Aorta (tissue), 5 donors: Measurements from ENCODE around the gene IFI27. TPM values are rescaled to one million over a fixed set of nuclear protein-coding genes. Genes with fewer than 3 reads are reported as not detected.

ENCODE experiments used
- ATAC-seq: fragments of 200-7000 bp; cut with Tn5 transposase; one replicate; pipeline ENCODE4 v1.9.1; 2022; ENCODE audit warnings: moderate library complexity; ENCODE audit not compliant: low FRiP score
- DNase-seq, 2 donors: peaks; one replicate each; pipeline ENCODE4 v3.0.0-alpha.2; 2020
- H3K27ac ChIP-seq, 2 donors: one replicate each; pipeline ENCODE4 v1.5.1; 2013; ENCODE audit warnings: low read length in 2 of 2, mild to moderate bottlenecking in 2 of 2, moderate library complexity in 2 of 2, control low read depth in 1 of 2, inconsistent platforms in 1 of 2, low read depth in 1 of 2
- H3K27me3 ChIP-seq, 2 donors: one replicate each; pipeline ENCODE4 v1.6.1; 2013; ENCODE audit warnings: control low read depth in 1 of 2, low read length in 1 of 2, mild to moderate bottlenecking in 1 of 2, moderate library complexity in 1 of 2; ENCODE audit not compliant: insufficient read depth in 2 of 2, control insufficient read depth in 1 of 2
- H3K36me3 ChIP-seq, 2 donors: one replicate each; pipeline ENCODE4 v1.6.1; 2013; ENCODE audit warnings: control low read depth in 1 of 2, low read length in 1 of 2, mild to moderate bottlenecking in 1 of 2; ENCODE audit not compliant: insufficient read depth in 2 of 2, control insufficient read depth in 1 of 2
- H3K4me1 ChIP-seq, 2 donors: one replicate each; pipeline ENCODE4 v1.6.1; 2013; ENCODE audit warnings: low read length in 2 of 2, control low read depth in 1 of 2, mild to moderate bottlenecking in 1 of 2, moderate library complexity in 1 of 2; ENCODE audit not compliant: insufficient read depth in 2 of 2, control insufficient read depth in 1 of 2
- H3K4me3 ChIP-seq, 2 donors: one replicate each; pipeline ENCODE4 v1.5.1; 2013; ENCODE audit warnings: low read length in 2 of 2, control low read depth in 1 of 2, mild to moderate bottlenecking in 1 of 2
- H3K9me3 ChIP-seq: one replicate; pipeline ENCODE4 v1.6.1; 2013; ENCODE audit warnings: mild to moderate bottlenecking, low read length; ENCODE audit not compliant: control insufficient read depth
- WGBS, 2 donors: extraction: QIAGEN DNeasy Blood & Tissue Kit; methylation state at CpG; one replicate each; pipeline ENCODE4 v1.1.7; 2013; 5-methylcytosine and 5-hydroxymethylcytosine counted together
- intact Hi-C, 2 donors: fragments of 100-400 bp; cut with DNase I; formaldehyde crosslinking; loops; one replicate each; pipeline versions ENCODE4 v1.14.2 to v1.15.0; 2022
- polyA plus RNA-seq, 2 donors: library from polyadenylated mRNA; stranded (reverse); fragments of 200-250 nt; gene quantifications; one replicate each; pipeline ENCODE4 v1.2.3, GENCODE V29; 2013
- total RNA-seq, 2 donors: library from RNA; stranded (reverse); fragmentation: NEBNext Ultra II Directional; extraction: Animal tissue kit (Norgen Biotek cat#: 25700); gene quantifications; one replicate each; pipeline ENCODE4 v1.2.1, GENCODE V29; 2021
- donor health status: healthy with polysubstance abuse.
- donor health status: Bipolar disorder and iron deficiency.
- donor health status: DM: no; HTN: no; CAD: no.
- donor health status: DM: no; HTN: no; CAD: no.
- donor health status: DM: yes; HTN: yes; CAD: no.

Gene IFI27
- total and polyA plus RNA-seq, 4 donors: 42.4 to 222 (median 106) TPM

DNA sequence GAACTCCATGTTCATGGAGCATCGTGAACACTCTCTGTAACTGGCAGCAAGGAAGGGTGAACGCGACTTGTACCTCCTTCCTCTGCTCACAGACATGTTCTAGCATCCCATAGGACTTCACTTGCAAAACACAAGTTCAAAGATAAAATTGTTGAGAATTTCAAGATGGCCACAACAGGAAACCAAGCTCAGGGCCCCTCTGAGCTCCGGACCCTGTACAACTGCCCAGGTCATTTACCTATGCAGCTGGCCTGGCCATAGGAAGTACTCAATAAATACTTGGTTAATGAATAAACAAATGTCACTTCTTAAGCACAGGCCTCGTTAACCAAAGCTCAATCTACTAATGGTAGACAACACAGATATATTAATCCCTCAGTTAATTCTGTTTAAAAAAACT, 51.9 kb downstream of the IFI27 start:
- Histone ChIP-seq H3K4me3 (no peak overlapping the region), H3K9me3 (no peaks in the 10 kb centered on the region), H3K27ac (no peak overlapping the region), H3K4me1 (no peaks in the 10 kb centered on the region), H3K36me3 (no peaks in the 10 kb centered on the region), H3K27me3 (no peaks in the 10 kb centered on the region)
- intact Hi-C loops: no loop called here
- ATAC-seq: no peak
- WGBS, 2 donors: 85 to 95% methylated on average over 5 of the region's 5 CpGs
- no peak for DNase-seq

DNA sequence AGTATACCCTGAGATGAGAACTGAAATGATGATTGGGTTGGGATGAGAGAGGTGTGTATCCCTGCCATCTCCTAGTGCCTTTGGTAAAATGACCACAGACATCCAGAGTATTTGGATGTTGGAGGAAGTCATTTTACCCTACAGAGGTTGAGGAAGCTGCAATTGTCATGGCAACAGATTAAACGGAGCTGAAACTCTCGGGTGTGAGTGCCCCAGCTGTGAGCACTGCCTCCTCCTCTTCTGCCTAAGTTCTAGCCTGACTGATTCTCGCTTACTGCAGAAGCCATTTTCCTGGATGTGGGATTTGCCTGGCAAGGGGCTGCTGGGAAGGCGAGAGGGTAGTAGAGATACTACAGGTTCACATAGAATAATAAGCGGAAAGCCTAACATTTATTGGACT, 53.3 kb downstream of the IFI27 start:
- intact Hi-C loops: no loop called here
- DNase-seq: no peak
- 80 to 81% methylated on average over 5 of the region's 5 CpGs for WGBS, 2 donors

DNA sequence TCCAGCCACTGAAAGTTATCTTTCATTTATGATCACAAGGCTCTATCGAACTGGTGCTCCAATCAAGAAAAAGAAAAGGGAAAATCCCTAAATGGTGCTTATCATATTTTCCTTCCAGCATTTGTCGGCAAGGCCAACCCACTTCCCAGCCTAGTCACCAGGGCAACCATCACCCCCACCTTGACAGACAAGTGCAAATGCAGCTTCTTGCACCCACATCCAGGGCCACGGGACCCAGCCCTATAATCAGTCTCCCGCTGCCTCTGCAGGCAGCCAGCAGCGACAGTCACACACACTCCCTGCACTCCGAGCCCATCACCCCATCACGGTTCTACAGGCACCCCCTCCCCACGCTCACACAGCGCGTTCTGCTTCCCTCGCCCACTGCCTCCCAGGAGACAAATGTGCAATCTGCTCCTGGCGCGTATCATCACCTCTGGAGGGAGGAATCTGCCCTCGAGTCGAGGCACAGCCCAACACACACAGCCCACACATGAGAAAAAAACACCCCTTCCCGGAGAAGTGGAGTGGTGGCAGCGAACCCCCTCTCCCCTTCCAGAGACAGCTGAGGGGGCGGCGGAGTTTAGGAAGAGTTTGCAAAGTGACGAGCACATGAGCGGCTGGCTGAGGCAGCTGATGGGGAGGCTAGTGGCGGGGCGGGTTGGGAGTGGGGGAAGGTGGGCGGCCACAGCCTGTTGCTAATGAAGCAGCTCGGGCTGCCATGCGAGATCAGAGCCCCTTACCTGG, 54.3 kb downstream of the IFI27 start:
- Histone ChIP-seq H3K27me3 (no peaks in the 10 kb centered on the region), H3K4me3 (no peak overlapping the region), H3K27ac (no peak overlapping the region), H3K4me1 (no peaks in the 10 kb centered on the region), H3K9me3 (no peaks in the 10 kb centered on the region), H3K36me3 (no peaks in the 10 kb centered on the region)
- ATAC-seq (no peak), DNase-seq (no peak)
- WGBS, 2 donors: 13 to 19% methylated on average over 25 to 26 of the region's 26 CpGs
- intact Hi-C loops: no loop called here

More for the DNA sequence above, 53.3 kb downstream of the IFI27 start:
- H3K4me1 ChIP-seq: no peaks in the 10 kb centered on the region
- no peaks in the 10 kb centered on the region for H3K36me3 ChIP-seq
- ATAC-seq: no peak
- no peak overlapping the region for H3K27ac ChIP-seq
- H3K27me3 ChIP-seq: no peaks in the 10 kb centered on the region
- no peak overlapping the region for H3K4me3 ChIP-seq
- no peaks in the 10 kb centered on the region for H3K9me3 ChIP-seq

DNA sequence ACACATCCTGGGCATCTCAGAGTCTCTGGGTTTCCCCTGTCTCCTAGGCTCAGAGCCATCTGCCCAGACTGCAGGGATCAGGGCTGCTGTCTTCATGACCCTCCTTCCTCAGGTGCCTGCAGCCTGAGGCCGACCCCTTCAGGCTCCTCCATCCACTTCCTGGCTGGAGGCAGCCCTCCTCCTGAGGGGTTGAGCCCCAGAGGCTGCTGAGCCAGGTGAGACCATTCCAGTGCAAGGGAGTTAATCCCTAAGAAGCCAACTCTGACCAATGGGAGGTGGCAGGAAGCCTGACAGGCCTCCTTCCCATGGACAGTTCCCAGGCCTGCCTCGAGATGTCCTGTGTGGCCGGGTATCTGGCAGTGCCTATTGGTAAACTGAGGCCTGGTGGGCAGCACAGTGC, 55.2 kb downstream of the IFI27 start:
- H3K4me3 ChIP-seq: no peak overlapping the region
- intact Hi-C loops: no loop called here
- H3K27ac ChIP-seq: no peak overlapping the region
- H3K4me1 ChIP-seq: no peaks in the 10 kb centered on the region
- no peaks in the 10 kb centered on the region for H3K9me3 ChIP-seq
- ATAC-seq: no peak
- H3K36me3 ChIP-seq: no peaks in the 10 kb centered on the region
- 85 to 86% methylated on average over 3 of the region's 3 CpGs for WGBS, 2 donors
- no peaks in the 10 kb centered on the region for H3K27me3 ChIP-seq
- no peak for DNase-seq

Other genes starting within 250 kb of the IFI27 start
- gene FAM181A, start 183.4 kb upstream of the IFI27 start, total RNA-seq: not detected
- not detected for gene FAM181A, start 183.4 kb upstream of the IFI27 start, polyA plus RNA-seq
- gene ASB2, start 134.2 kb upstream of the IFI27 start, total RNA-seq: 10 to 100 TPM; 53.3 to 57.0 TPM
- gene ASB2, start 134.2 kb upstream of the IFI27 start, polyA plus RNA-seq: 10 to 100 TPM in 1 of 2 donors, 1 to 10 TPM in 1; 9.1 to 24.8 TPM
- under 1 TPM in 1 of 2 donors, not detected in 1; 0.60 TPM for gene CCDC197, start 113.4 kb upstream of the IFI27 start, total RNA-seq
- gene CCDC197, start 113.4 kb upstream of the IFI27 start, polyA plus RNA-seq: not detected
- gene OTUB2, start 84.4 kb upstream of the IFI27 start, total RNA-seq: under 1 TPM; 0.42 to 0.60 TPM
- gene OTUB2, start 84.4 kb upstream of the IFI27 start, polyA plus RNA-seq: not detected
- gene DDX24, start 29.5 kb upstream of the IFI27 start, total RNA-seq: 100 to 1,000 TPM; 190 to 198 TPM
- 100 to 1,000 TPM in 1 of 2 donors, 10 to 100 TPM in 1; 43.7 to 158 TPM for gene DDX24, start 29.5 kb upstream of the IFI27 start, polyA plus RNA-seq
- 10 to 100 TPM; 13.7 to 16.8 TPM for gene IFI27L1, start 29.4 kb upstream of the IFI27 start, total RNA-seq
- gene IFI27L1, start 29.4 kb upstream of the IFI27 start, polyA plus RNA-seq: 10 to 100 TPM; 20.8 to 21.8 TPM
- 10 to 100 TPM; 52.4 to 55.8 TPM for gene IFI27L2, start 18.9 kb downstream of the IFI27 start, total RNA-seq
- 100 to 1,000 TPM; 149 to 168 TPM for gene IFI27L2, start 18.9 kb downstream of the IFI27 start, polyA plus RNA-seq
- under 1 TPM; 0.10 to 0.93 TPM for gene PPP4R4, start 63.6 kb downstream of the IFI27 start, total RNA-seq
- gene PPP4R4, start 63.6 kb downstream of the IFI27 start, polyA plus RNA-seq: under 1 TPM in 1 of 2 donors, not detected in 1; 0.08 TPM
- gene SERPINA10, start 182.5 kb downstream of the IFI27 start, total RNA-seq: not detected
- gene SERPINA10, start 182.5 kb downstream of the IFI27 start, polyA plus RNA-seq: not detected
- gene SERPINA6, start 212.6 kb downstream of the IFI27 start, total RNA-seq: not detected
- gene SERPINA6, start 212.6 kb downstream of the IFI27 start, polyA plus RNA-seq: not detected